GM15510 (cell line): ENCODE results near the gene TMCO4.

ENCODE experiments used
- POLR2A ChIP-seq: IDR thresholded peaks from 3 replicates; pipeline ENCODE4 v1.6.1; 2011; ENCODE audit warnings: borderline replicate concordance; ENCODE audit not compliant: insufficient read length; ENCODE audit errors: extremely low read depth

TMCO4 gene

DNA sequence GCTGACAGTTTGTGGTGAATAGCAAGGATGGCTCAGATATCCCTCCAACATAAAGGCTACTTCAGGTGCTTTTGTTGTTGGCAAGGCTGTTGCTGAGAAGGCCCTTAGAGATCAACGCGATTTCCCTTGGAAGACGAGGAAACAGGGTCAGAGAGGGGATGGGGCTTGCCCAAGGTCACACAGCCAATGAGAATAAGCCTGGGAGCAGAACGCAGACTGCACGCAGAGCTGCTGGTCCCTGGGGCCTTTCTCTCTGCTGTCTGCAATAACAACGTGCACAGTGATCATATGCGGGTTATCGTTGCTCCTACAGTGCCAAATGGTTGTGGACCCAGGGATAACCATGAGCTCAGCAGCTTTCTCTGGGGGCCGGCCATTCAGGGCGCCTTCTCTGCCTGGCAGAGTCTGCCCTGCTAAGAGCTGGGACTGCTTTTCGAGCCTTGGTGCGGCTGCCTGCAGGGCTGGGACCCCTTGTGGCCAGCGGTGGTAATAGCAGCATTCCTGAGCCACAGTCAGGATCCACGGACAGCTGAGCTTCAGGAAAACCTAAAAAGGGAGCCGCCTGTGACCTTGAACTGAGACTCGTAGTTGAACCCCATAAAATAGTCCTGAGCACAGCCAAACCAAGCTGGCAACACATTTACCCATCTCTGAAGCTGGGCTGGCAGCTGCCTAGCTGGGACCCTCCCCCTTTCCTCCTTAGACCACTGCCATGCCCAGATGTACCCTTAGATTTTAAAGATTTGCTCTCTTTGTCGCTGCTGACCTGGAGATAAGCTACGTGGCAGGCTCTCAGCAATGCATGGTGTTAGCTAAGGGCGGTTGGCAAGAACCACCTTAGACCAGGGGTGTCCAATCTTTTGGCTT lies 95.2 kb downstream of the TMCO4 start:
- no peak for TF ChIP-seq POLR2A

DNA sequence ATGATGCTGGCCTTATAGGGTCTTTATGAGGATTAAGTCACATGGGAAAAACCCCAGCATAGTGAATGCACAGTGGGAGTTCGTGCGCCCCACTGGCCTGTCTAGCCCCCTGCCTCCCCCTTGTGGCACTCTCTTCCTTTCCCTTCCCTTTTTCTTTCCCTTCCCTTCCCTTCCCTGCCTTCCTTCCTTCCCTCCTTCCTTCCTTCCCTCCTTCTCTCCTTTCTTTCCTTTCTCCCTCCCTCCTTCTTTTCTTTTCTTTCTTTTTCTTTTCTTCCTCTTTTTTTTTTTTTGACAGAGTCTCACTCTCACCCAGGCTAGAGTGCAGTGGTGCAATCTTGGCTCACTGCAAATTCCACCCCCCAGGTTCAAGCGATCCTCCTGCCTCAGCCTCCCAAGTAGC lies 96.4 kb downstream of the TMCO4 start:
- TF ChIP-seq POLR2A, result no peak

DNA sequence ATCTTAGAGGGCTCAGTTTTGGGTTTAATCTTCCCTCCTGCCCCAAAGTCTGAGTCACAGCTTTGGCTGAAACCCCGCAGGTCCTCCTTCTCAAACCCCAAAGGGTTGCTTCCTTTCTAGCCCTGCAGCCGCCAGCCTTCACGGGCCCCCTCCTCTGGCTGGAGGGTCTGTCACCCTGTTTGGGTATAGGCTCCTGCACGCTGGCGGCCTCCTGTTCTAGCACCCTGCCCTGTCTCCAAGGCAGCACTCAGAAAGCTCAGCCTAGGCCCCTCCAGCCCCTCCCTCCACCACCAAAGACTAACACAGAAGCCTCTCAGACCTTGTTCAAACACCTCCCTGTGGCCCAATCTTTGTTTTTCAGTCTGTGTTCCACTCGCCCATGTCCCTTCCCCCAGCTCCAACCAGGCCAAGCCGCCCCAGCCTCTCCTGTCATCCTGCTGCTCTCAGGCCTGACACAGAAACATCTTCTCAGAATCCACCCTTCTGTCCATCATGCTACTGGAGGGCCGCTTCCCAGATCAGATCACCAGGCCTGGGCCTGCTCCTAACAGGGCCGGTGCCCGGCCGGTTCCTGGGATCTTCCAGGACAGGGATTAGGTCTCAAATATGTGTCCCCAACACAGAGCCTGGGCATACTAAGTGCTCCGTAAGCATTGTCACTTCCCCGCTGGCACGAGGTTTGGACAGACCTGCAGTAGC lies 99.5 kb downstream of the TMCO4 start:
- TF ChIP-seq POLR2A, result no peak

DNA sequence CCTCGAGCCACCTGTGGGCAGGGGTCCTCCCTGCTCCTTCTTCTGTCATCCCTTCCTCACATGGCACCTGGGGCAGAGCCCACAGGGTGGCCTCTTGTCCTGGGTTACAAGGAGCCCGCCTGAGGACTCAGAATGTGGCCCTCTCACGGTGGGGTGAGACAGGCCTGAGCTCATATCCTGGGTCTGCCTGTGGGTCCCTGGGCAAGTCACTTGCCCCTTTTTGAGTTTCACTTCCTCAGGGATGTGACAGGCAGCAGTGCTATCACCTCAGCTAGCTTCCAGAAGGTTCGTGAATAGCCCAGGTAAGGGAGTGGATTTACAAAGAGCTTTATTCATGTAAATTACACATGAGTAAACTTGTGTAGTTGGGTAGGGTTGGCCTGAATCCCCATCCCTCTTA lies 101.5 kb downstream of the TMCO4 start:
- no peak for TF ChIP-seq POLR2A

DNA sequence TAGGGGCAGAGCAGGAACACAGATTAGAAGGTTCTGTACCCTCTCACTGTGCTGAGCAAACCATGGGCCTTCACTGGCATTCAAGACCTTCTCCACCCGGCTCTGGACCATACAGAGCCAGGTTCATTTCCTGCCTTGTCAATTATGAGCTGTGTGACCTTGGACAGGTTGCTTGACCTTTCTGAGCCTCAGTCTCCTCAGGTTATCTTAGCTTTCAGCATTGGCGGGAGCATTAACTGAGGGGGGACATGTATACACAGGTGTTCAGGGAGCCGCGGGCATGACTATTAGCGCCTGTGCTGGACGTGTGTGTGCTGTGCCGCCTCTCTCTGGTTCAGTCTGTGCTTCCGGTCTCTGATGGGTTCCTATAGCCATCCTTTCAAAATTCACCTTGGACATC lies 102.9 kb downstream of the TMCO4 start:
- no peak for TF ChIP-seq POLR2A

DNA sequence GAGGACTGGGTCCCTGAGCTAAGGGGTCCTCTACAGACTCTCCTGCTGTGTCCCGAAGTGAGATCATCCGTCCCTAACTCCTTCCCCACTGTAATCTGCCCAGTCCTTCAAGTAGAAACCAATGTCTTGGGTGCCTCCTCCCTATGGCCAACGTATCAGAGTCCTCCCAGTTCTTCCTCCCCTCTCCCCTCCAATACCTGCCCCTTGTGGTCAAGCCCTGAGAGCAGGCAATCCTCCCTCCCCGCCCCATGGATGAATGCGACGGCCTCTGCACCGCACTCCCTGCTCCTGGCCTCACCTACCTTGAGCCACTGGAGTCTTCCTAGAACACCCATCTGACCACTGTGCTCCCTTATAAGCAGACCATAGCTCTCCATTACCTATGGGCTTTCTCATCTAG lies 103.9 kb downstream of the TMCO4 start:
- no peak for TF ChIP-seq POLR2A

DNA sequence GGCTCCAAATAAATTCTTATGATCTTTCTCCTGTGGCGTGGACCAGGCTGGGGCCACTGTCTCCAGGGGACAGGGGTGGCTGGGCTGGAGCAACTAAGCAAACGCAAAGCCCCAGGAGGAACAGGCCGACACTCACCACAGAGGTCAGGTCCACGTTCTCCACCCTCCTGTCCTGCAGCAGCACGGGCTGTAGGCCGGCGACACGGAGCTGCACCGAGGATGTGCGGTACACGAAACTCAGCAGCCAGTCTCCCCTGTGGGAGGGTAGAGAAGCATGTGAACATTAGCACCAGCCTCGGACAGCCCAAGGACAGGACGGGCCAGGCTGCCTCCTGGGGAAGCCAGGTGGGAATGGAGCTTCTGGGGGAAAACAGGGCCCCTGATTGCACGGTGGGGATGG lies 105.4 kb downstream of the TMCO4 start:
- no peak for TF ChIP-seq POLR2A

DNA sequence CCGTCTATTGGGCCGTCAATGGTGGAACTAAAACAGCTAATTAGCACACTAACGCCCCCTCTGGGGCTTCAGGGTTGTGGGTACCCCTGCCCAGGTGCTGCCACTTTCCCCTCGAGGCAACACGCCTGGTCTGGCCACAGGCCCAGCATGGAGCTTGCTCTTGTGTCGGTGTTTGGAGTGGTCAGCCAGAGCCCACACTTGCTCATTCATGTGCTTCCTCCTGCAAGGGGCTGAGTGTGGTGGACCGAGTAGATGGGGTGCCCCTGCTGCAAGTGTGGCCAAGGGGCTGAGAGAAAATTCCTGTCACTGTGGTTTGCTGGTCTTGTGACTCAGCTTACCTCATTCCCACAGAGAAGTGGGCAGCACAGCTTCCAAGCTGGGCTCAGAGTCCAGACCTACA lies 109.4 kb downstream of the TMCO4 start:
- TF ChIP-seq POLR2A, result no peak

DNA sequence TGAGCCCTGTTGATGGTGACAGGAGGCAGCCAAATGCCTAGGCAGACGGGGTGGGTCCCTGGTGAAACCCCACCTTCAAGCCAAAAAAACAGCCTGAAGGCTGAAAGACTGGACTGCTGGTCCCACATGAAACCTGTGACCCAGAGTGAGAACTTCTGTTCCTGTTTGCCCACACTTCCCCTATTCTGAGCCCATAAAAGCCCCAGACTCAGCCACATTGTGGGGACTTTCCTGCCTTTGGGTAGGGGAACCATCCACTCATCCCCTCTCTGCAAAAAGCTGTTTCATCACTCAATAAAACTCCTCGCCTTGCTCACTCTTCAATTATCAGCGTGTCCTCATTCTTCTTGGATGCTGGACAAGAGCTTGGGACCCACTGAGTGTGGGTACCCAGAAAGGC lies 109.9 kb downstream of the TMCO4 start:
- no peak for TF ChIP-seq POLR2A

DNA sequence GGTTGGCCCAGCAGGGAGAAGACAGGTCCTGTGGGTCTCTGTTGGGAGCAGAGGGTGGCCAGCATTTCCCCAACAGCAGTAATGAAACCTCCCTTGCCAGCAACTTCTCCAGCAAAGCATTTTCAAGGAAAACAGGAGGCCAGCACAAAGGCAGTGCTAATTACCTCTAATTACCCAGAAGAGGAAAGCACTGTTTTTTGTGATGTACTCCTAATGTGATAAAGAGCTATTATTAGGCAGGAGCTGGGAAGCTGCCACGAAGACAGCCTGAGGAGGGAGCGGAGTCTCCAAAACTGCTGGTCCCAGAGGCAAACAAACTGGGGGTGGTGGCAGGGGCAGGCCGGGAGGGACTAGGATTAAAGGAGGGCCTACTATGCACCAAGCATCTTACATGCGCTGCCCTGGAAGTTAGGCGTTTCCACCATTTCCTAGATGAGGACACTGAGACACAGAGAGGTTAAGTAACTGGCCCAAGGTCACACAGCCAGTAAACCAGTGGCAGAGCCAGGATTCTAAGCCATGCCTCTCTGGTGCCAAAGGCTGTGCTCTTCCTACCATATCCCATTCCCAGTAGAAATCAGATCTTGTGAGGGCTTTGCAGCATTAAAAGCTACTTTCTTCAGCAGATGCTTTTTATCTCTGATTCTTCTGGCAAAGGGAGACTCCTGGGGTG lies 110.5 kb downstream of the TMCO4 start:
- no peak for TF ChIP-seq POLR2A

DNA sequence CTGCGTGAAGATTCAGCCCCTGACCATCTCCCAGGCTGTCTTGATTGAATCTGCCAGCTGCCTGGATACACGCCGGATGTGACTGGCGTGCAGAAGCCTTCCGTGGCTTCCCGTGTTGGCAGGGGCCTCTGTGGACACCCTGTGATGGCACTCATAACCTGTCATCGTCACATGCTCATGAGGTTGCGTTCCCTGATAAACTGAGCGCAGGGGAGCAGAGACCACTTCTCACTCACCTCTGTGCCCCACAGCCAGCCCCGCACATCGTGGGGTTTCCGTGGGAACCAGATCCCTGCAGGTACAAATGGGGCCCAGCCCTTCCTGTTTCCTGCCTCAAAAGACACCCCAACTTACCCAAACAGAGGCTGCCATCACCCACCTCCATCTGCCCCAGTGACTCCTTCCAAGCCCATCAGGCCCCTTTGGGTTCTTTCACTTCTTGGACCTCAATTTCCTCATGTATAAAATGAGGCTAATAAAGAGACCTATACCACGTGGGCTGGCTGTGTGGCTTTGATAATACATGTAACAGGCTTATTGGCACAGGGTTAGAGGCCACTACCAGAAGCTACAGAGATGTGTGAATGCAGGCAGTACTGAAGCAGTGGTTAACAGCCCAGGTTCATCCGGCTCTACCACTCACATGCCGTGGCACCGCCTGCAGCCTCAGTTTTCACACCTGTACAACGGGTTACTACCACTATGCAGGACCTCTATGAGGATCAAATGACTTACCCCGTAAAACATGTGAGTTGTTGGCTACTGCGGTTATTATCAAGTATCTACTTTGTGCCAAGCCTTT lies 111.5 kb downstream of the TMCO4 start:
- no peak for TF ChIP-seq POLR2A

DNA sequence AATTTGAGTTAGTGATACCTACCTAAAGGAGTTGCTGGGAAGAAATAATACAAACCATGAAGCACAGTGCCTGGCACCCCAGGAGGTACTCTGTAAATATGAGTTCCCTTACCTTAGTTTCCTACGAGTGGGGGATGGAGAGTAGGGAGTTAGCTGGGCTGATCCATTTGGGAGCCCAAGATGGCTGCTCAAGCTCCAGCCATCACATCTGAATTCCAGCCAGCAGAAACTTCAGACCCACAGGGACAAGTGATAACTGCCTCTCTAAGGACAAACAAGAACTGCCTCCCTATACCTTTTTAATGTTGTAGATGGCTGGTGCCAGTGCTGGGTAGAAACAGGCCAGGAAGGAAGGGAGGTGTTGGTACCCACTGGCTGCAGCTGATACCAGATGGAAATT lies 112.3 kb downstream of the TMCO4 start:
- TF ChIP-seq POLR2A, result no peak

DNA sequence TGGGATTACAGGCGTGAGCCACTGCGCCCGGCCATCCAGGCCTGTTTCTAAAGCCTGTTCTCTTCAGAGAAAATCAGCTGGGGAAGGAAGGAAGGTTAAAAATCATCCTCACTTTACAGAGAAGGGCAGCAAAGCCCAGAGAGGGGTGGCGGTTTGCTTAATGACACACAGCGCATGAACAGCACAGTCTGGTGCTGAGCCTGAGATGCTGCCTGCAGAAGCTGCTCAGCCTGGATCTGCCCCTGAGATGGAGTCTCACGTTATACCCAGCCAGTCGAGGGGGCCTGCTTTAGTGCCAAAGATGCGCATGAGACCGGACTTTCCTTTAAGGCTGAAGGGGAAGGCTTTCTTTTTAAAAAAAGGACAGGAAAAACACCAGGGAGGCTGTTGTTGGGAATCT lies 113.7 kb downstream of the TMCO4 start:
- no peak for TF ChIP-seq POLR2A

DNA sequence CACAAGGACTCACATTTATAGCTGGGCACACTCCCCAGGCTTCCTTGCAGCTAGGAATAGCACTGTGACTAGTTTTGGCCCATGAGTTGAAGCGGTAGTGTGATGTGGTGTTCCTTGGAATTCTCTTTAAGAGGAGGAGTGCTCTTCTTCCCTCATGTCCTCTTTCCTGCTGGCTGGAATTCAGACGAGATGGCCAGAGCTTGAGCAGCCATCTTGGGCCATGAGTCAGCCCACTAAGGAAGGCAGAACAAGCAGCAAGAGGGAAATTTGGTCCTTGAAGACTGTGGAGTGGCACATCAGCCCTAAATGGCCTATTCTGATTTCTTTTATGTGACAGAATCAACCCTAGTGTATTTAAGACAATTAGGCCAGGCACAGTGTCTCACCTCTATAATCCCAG lies 115.0 kb downstream of the TMCO4 start:
- TF ChIP-seq POLR2A, result no peak

DNA sequence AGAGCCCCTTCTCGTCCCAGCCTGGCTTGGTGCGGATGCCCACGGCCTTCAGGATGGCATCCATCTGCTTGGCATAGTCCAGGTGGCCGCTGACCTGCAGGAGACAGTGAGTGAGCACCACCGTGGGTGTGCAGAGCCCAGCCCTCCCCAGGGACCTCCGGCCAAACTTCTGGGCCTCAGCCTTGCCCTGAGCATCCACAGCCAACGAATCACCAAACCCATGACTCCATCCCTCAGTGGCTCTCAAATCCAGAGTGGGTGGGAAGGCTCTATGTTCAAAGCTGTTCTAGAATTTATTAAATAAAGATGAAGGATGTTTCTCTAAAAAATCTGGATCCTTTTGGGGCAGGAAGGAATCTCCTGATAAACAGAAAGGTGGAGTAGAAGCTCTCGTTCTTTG lies 116.4 kb downstream of the TMCO4 start:
- no peak for TF ChIP-seq POLR2A
